SK-MEL-5 (cell line): ENCODE results near the gene UBAP2L. TPM values are rescaled to one million over a fixed set of nuclear protein-coding genes. Genes with fewer than 3 reads are reported as not detected.

Source experiments
- DNase-seq: peaks from one replicate; pipeline ENCODE4 v3.0.0-alpha.2; 2016; ENCODE audit warnings: low read depth, low spot score
- in situ Hi-C: cut with HindIII; loops from 2 replicates; pipeline ENCODE4 v1.10.0; 2016; ENCODE audit warnings: low sequenced_read_pairs, high pct_unique_total_duplicates, low pct_unique_long_range_greater_than_20kb
- polyA plus RNA-seq, 2 experiments: library from polyadenylated mRNA; depleted of rRNA; stranded (reverse); fragments of >200 nt; gene quantifications; 2 replicates each; pipeline ENCODE4 v1.2.3, GENCODE V29; 2015
- total RNA-seq: library from RNA; depleted of rRNA; stranded (reverse); fragments of >200 nt; shearing (Covaris generic); gene quantifications from 2 replicates; pipeline ENCODE4 v1.2.3, GENCODE V29; 2014; rRNA removed

Gene UBAP2L, protein sequence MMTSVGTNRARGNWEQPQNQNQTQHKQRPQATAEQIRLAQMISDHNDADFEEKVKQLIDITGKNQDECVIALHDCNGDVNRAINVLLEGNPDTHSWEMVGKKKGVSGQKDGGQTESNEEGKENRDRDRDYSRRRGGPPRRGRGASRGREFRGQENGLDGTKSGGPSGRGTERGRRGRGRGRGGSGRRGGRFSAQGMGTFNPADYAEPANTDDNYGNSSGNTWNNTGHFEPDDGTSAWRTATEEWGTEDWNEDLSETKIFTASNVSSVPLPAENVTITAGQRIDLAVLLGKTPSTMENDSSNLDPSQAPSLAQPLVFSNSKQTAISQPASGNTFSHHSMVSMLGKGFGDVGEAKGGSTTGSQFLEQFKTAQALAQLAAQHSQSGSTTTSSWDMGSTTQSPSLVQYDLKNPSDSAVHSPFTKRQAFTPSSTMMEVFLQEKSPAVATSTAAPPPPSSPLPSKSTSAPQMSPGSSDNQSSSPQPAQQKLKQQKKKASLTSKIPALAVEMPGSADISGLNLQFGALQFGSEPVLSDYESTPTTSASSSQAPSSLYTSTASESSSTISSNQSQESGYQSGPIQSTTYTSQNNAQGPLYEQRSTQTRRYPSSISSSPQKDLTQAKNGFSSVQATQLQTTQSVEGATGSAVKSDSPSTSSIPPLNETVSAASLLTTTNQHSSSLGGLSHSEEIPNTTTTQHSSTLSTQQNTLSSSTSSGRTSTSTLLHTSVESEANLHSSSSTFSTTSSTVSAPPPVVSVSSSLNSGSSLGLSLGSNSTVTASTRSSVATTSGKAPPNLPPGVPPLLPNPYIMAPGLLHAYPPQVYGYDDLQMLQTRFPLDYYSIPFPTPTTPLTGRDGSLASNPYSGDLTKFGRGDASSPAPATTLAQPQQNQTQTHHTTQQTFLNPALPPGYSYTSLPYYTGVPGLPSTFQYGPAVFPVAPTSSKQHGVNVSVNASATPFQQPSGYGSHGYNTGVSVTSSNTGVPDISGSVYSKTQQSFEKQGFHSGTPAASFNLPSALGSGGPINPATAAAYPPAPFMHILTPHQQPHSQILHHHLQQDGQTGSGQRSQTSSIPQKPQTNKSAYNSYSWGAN
- total RNA-seq: 161 and 180 TPM in 2 replicates
- 251 and 282 TPM in 2 replicates for polyA plus RNA-seq (2015; cell fraction: cytosol; rRNA removed)
- polyA plus RNA-seq (2015; cell fraction: nucleus; rRNA removed): 497 and 591 TPM in 2 replicates

DNA sequence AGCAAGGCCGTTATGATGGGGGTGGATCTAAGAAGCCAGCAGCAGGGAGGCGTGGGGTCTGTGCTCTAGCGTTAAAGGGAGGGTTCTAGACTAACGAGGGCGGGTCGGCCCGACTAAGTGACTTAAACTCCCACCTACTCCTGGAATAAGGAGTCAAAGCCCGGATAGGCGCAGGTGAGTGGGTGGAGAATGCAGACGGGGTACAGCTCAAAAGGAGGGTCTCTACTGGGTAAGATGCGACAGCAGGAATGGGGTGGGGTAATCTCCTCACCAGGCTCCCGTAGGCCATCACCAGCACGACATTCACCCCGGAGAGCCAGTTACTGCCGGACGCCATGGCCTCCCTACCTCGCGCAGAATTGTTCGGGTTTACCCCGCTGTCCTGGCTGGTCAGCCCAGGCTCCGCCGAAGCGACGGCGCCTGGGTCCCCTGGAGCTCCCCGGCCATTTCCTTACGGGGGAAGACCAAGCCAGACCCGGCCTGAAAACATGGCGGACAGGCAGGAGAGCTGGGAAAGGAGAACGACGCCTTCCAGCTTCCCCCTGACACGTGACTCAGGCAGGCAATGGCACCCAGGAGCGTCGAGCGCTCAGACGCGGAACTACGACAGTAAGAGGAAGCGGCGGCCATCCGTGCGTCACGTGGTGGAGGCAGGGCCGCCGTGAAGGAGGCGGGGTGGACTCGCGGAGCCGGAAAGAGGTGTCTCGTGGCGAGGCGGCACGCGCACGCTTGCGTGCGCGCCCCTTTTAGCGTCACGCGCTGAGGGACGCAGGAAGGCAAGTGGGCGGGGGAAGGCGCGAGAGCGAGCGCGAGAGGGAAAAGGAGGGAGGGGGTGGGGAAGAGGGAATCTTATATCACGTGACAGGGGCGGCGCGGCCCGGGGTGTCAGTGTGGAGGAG is at the start of gene UBAP2L:
UBAP2L (plus strand) TSS at position 885 of the 899 bp plus-strand sequence. CDS start 4,169 bp downstream, outside the sequence.
- in situ Hi-C loops: no loop called here
- peak; percentile 100 for DNase-seq

DNA sequence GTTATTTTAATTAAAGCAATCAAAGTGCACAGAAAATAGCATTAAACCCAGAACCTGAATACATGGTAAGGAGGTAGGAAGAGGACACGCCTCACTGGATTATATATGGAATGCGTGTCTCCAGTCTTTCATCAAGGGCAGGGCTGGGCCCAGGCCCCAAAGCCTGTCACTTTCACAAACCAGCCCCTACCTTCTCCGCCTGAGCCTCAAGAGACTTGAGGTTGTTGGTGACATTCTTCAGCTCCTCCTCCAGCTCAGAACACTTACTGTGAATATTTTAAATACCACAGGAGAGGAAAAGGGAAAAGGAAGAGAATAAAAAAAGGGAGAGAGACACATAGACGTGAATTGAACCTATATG is 49.6 kb upstream of the UBAP2L start:
- in situ Hi-C loops: no loop called here
- no peak for DNase-seq

DNA sequence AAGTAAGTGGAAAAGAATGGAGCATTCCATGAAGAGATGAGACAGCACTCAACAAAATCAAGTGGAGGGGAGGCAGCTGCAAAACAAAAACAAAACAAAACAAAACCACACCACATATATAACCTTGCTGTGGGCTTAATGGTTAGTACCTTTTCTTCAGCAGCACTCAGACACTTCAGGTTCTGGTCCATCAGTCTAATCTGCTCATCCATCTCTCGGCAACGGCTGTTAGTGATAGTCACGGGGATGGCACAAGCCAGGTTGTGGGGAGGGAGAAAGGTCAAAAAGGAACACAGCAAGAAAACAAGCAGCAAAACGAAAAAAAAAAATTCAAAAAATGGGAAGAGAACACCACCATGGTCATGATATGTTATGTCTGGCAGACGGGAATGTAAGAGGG is 48.9 kb upstream of the UBAP2L start:
- in situ Hi-C loops: no loop called here
- no peak for DNase-seq

DNA sequence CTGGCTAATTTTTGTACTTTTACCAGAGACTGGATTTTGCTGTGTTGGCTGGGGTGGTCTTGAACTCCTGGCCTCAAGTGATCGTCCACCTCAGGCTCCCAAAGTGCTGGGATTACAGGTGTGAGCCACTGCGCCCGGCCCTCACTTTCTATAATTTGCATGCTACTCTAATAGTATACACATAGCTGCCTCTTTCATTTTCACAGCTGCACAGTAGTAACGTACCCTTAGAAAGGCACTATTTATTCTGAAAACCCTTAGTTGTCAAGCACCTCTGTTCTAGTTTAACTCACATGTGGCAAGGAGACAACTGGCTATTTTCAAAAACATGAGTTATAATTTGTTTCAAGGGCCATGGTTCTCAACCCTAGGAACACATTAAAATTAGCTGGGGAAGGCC is 46.1 kb upstream of the UBAP2L start:
- no peak for DNase-seq
- in situ Hi-C loops: no loop called here

DNA sequence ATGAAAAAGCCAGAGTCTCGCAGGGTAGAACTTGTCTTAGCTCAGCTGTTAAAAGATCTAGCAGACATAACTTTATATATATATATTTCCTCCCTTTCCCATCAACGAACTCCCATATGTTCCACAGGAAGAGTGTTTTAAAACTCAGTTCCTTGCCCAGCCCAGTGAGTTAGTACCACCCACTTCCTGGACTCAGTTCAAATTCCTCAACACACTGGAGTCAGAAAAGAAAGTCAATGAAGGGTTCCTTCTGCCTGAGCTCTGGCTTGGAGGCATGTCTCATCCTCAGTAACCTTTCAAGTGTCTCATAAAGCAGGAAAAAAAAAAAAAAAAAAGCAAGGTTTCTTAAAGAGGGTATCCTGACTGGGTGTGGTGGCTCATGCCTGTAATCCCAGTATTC is 44.4 kb upstream of the UBAP2L start:
- DNase-seq: no peak
- in situ Hi-C loops: no loop called here

DNA sequence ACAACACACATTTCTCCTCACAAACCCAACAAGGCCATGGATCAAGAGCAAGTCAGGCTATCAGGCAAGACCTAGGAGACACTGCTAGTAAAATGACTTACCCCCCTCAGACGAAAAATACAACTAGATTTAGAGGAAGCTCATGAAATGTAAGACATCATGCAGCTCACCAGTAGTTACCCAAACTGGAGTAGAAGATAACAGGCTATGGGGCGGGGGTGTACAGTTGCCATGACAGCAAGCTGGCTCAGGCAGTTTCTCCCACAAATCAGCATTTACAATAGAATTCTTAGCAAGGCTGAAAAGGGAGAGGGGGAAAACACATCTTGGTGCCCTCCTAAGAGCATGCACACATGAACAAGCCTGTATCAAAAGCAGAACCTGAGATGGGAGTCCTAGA is 42.7 kb upstream of the UBAP2L start:
- no peak for DNase-seq
- in situ Hi-C loops: no loop called here

DNA sequence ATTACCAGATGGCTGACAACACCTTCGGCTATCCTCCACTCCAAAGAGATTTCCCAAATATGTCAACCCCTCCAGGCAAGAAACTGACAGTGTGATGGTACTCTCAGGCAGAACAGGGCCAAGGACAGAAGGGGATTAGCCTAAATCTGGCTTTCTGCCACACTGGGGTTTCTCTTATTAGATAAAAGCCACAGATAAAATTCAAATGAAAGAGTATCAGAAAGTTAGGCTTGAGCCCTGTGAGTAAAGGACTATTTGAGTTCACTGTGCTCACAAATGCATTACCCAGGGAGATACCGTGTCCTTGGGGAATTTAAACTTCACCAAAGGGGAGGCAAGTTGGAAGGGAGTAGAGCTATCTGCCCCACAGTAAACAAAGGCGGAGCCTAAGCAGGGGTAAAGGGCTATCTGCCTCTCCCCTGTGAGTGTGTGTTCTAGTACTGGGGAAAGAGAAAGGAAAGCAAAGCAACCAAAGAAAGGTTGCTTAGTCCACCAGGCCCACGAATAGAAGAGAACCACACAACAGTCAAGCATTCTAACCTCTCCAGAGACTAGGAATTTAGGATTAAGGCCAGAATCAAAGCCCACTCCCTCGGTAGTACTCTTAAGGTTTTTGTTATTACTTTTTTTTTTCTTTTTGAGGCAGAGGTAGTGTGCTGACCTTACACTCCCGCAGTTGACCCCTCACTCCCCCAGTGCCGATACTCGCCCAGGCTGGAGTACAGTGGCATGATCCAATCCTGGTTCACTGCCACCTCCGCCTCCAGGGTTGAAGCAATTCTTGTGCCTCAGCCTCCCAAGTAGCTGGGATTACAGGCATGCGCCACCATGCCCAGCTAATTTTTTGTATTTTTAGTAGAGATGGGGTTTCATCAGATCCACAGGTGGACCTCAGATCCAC is 41.6 kb upstream of the UBAP2L start:
- in situ Hi-C loops: no loop called here
- DNase-seq: no peak

DNA sequence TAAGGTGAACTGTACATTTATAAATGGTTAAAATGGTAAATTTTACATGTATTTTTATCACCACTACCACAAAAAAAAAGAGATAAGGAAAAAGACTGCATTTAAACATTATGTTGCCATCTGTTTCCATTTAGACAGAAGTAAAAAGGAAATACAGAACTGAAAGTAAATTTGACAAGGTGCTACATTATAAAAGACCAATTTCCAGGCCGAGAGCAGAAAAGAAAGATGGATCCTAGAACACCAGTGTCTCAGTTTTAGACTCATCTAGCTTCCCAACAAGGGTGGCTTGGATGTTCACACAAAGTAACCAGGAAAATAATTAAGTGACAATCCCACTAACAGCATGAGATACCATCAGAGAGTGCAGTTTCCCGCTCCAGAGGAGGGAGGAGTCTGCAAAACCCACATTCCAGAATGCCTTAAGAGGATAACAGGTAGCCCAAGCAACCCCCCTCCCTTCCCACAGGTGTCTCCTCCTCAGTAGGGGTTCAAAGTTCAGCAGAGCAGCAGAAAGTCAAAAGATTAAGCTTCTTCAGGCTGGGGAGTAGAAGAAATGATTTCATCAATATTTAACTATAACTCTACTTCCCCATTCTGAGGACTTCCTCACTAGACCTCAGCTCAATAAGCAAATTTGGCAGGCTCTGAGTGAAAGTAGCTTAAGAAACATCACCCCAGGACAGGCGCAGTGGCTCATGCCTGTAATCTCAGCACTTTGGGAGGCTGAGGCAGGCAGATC is 40.6 kb upstream of the UBAP2L start:
- in situ Hi-C loops: no loop called here
- no peak for DNase-seq

DNA sequence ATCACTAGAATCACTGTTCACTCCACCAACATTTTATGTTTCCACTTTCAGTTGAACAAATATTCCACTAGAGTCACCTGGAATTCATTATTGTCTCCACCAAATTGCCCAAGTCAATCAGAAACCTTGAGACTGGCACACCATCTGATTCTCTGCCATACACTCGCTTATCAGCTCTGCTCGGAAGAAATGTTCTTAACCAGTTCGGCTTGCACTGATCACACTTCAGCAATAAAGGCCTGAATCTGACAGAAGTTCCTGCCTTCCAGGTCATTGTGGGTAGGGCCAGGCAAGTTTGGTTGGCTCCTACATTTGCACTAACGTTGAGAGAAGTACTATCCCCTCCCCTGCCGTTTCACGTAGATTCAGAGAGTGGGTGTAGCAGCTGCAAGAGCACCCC is 38.8 kb upstream of the UBAP2L start:
- in situ Hi-C loops: no loop called here
- no peak for DNase-seq

DNA sequence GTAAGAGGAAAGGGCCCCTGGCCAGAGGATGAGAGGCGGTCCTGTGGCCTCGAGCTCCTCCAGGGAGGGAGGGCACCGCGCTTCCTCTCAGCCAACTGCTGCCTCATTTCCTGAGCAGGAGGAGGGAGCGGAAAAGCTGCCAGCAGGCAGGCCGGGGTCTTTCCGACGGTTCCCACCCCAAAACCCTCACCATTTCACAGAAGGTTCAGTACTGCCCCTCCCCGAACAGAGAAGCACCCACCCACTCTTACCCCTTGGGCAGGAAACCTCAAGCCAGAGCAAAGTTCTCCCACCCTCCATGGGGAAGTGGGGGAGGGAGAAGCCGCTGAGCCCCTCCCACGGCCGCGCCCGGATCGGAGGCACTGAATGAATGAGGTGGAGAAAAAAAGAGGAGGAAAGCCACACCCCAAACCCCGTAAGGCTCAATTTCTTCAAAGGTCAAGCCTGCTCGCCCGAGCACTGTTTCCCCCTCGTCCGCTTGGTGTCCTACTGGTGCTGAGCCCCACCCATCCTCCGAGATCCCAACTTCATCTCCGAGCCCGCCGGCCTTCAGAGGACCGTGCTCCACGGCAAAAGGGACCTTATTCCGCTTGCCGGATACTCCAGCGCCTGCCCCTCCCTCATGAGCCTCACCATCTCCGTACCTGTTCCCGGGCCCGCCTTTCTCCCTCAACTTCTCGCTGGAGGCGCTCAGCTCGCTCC is 38.3 kb upstream of the UBAP2L start:
- in situ Hi-C loops: no loop called here
- peak; percentile 68 for DNase-seq

DNA sequence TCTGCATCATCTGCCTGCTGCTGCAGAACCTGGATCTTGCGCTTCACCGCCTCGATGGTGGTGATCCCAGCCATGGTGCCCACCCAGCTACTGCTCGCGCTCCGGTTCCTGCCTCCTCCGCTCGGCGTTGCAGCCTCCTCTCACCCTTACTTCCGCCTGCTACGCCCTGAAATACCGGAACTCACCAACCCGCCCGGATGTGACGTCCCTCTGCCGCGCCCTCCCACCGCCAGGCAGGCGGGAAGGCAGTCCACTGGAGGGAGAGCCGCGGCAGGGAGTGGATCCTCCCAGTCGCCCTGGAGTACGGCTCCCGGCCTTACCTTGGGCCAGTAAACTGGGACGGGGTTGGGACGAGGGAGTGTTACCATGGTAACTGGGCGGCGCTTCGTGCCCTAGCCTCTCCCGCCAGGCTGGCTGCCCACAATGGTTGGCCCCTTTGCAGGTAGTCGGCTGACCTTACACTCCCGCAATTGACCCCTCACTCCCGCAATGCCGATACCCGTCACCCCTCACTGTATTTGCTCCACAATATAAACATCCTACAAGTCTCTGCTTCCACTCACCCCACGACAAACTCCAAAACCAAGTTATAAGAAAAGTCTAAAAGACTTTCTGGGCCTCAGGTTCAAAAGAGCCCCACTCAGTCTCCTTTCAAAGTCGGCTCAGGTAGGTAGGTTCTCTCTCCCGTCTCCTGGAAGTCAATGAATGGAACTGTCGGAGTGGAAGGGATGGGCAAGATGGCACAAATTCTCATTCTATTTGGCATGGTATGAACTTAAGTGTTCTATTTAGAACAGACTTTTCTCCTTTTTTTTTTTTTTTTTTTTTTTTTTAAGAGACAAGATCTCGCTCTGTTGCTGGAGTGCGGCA is 37.5 kb upstream of the UBAP2L start:
- DNase-seq: peak; percentile 99
- in situ Hi-C loops: no loop called here

DNA sequence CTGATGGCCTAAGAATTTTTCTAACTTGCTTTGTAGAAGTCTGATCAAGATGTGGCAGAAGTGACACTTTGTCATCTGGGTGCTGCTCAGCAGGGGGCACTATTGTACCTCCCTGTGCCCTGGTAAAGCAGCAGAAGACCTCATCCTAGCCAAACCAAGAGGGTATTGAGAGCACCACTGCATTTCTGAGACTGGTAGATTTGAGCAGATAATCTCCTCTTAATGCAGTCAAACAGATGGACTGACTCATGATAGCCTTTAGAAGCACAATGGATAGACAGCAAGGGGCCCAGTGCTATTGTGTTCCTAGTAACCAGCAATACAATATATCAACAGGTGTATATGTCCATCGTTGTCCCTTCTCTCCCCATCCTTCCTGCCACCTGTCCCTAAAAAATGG is 34.6 kb upstream of the UBAP2L start:
- peak; percentile 85 for DNase-seq
- in situ Hi-C loops: no loop called here

DNA sequence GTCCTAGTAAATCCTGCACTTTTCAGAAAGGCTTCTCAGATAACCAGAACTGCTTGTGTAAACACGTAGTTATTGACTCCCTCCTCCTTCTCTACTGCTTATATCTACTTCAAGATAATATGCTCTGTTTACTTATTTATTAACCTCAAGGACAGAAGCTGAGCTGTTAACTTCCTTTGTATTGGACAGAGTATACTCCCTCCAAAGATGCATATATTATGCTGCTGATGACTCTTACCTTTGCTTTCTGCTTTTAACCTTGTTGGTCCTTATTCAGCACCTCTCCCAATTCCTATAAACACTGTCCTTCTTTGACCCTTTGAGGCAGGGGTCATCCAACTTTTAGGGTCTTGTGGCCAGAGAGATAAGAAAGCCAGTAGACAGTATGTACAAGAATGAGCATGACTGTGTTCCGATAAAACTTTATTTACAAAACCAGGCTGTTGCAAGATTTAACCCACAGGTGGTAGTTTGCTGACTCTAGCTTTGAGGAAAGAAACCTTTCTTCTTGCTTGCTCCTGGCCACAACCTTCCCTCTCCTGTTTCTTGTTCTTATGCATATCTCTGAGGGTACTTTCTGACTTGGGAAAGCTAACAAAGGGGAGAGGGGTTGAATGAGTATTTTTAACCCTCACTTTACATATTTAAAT is 33.8 kb upstream of the UBAP2L start:
- no peak for DNase-seq
- in situ Hi-C loops: no loop called here

DNA sequence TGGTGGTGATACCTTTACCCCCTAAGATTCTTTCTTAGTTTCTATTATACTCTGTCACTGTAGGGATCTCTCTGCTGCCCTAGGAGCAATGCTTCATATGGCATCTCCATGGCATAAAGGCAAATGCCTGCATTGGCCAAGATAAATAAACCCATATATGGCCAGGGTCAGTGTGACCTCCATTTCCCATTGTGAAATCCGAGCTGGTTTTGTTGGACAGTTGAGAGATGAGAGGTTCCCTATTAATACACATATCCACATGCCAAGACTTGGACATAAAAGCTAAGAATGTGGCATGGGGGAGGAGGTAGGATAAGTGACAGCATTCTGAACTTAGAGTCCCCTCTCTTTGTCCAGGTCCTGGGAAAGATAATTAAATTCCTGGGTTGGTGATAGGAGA is 30.2 kb upstream of the UBAP2L start:
- no peak for DNase-seq
- in situ Hi-C loops: no loop called here
